NCI-H2107 treated with DMSO at 0.1 percent for 48 hours (cell line): ENCODE results near the gene CLDN1.

Experiments used
- DNase-seq: peaks from one replicate; lab custom pipeline; 2025; ENCODE audit not compliant: unreplicated experiment; lab: John Stamatoyannopoulos, UW

The CLDN1 gene

DNA sequence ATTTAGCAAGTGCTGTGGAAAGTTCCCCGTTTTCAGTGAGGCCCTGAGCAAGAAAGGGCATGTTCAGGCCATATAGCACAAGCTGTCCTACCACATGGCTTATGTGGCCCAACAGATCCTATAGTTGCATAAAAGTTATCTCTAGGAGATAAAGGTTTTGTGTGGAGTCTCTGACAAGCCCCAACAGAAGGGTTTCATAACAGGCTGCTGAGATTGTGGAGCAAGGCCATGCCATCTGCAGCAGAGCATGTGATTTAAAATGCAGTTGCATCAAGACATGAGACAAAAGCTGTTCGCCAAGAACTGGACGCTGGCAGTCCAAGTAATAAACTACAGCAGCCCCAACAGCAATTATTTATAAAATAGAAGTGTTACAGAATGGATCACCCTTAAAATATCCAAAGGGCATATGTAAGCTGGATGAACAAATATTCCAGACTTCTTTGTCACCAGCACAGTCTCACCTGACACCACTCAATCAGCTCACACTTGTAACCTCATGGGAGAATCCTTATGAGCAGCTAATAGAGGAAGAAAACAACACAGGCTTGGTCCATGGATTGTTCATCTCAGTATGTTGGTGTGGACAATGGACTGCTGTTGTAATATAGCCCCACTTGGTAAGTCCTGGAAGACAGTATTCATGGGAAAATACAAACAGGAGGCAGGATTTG is 14.4 kb upstream of the CLDN1 start:
- DNase-seq = no peak

DNA sequence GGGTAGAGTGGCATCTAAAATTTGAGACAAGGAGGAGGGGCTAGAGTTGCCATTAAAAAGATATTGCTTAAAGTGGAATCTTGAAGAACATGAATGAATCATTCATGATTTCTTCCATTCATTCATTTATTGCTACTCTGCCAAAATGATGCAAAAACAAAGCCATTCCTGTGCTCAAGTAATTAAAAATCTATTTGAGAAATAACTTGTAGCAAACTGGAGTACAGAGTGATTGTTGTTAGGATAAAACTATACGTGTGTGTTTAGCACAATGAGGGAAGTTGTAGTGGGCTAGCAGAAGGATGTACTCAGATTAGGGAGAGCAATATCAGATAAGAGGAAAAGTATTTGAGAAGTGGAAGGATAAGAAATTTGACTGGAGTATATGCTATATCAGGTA is 11.7 kb upstream of the CLDN1 start:
- no peak for DNase-seq

DNA sequence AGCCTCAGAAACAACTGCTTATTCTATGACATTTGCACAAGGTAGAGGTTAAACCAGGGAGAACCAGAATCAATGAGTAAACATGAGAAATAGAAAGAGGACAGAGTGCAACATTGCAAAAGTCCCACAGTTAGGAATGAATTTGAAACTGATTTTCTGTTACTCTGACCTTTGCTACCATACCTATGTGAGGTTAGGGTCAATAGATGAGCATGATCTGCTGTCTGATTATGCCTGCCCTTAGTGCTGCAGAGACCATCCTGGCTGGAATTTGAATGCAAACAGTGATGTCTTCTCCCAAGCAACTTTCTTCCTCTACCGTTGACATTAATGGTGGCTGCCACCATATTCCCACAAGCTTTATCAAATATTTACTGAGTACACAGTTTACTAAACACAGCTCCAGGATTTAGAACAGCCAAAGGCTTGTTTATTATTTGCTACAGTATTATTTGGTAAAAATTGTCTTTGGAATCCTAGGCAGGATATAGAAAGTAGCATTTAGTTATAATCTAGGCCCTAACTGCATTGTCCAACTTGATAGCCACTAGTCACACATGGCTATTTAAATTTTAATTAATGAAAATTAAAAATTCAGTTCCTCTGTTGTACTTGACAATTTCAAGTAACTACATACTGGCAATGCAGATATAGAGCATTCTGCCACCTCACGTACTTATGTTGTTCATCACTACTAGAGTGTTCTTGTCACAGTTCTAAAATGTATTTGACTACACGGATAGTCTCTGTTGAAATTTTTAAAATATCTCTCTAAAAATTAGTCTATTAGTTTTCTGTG is 8.9 kb upstream of the CLDN1 start:
- no peak for DNase-seq

DNA sequence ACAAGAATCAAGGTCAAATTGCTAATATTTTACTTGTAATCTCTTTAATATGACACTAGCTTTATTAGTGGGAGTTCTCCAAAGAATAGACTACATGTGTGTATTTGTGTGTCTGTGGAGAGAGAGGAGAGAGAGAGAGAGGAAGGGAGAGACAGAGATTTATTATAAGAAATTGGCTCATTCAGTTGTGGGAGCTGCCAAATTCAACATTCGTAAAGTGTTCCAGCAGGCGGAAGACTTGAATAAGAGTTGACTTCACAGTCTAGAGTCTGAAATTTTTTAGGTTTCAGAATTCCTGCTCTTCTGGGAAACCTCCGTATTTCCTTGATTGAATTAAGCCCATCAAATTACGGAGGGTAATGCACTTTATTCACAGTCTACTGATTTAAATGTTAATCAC is 4.7 kb upstream of the CLDN1 start:
- no peak for DNase-seq

DNA sequence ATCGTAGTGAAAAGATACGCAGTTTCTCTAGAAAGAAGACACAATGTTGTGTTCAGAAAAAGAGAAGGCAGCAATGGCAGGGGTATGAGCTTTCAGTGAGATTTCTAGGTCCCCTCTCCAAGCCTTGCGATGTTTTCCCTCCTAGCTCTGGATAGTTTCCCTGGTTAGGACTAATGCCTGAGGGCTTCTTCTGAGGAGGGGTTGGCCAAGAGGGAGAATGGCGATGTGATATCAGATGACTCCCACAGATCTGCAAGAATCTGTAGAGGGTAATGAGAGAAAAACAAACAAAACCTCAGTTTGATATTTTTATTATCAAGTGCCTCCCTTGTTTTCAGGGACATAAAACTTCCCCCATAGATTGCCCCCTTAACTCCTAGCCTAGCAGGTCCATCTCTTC is 4.1 kb upstream of the CLDN1 start:
- DNase-seq = no peak

DNA sequence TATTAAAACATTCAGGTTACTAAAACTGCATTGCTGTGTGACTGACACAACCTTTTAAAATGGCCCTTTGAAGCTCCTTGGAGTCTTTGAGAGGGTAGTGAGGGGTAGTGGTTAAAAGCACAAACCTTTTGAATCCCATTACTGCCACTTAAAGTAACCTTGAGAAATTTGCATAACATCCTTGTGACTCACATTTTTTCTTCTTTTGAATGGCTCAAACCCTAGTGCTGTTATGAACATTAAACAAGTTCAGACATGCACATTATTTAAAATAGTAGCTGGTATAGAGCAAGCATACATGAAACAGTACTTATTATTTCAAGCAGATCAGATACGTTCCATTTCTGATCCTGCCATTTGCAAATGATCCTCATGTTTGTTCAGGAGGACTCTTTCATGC is 3.7 kb upstream of the CLDN1 start:
- no peak for DNase-seq

DNA sequence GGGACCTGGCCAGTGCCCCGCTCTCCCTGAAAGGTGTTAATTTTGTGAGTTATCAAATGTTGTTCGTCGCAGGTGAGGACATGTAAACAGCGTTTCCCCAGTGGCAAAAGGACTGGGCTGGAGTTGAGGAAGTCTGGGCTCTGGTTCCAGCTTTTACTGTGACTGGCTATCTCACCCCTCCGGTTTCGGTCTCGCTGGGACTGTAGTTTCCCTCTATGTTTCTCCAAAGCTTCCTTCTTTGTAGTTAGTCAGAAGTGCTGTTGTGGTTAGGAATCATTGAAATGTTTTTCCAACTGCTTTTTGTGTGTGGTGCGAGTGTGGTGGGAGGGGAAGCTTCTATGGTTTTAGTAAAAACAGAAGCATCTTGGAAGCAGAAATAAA is 990 bp upstream of the CLDN1 start:
- no peak for DNase-seq

DNA sequence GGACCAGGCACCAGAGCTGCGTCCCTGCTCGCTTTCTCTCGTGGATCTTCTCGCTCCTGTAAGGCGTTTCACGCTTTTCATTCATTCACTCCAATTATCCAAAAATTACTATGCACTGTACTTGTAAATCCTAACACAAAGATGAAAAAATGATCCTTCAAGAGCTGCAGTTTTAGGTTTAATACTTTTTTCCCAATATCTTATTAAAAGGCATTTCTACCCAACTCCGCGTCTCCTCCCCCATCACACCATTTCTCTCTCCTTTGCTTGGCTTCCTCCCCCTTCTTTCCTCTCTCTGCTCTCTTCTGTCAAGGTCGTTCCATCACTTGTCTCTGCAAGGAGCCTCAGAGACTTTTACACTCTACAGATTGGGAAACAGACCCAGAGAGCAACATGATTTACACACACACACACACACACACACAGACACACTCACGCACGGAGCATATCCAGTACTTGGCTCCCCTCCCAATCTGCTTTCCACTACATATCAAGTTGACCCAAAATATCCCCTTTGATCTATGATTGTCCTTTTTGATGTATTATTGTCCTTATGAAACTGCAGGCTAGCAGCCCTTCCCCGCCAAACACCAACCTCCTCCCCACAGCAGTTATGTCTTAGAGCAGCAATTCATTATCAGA is 479 bp upstream of the CLDN1 start:
- no peak for DNase-seq

DNA sequence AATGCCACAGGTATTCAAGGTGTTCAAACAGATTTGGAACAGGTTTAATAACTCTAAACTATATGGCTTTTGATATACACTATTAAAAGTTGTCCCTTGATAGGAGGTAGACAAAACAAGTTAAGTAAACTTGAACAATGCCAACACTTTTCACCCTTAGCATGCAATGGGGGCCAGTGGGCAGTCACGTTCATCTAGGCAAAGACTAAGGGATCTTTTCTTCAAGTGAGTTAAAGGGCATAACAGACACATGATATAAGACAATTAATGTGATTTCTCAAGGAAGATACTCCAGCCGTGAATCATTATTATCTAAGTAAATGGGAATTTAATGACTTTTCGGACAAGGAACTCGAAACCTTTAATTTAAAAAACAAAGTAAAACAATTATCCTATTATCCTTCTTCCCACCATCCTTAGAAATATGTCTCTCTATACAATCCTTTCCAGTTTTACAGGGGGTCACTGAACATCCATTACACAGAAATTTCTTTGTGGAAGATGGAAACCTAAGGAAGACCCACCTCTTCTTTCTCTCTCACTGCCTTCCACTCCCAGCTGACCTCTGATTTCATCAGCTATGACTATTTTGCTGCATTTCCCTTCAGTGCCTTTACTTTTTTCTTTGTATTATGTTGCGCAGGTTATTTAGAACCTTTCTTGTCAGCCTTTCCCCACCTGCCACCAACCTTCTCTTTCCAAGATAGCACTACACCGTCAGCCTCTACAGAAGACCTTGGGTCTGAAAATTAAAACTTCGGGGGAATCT is 1.5 kb downstream of the CLDN1 start:
- DNase-seq = no peak

DNA sequence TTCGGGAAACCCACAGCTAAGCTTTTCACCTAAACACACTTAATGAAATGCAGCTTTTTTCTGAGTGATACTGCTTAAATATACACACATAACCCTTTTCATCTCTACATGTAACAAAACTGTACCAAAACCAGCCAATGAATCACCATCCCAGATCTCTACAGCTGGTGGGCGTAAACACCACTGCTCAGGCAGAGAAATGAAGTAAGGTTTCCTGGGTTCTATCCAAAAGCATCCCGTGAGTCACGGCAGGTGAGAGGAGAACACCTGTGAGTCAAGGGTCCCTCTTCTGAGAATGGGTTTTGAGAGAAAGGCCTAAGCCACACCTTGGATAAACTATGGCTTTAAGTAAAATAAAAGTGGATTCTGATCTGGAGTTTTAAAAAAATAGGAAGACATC is 2.6 kb downstream of the CLDN1 start:
- DNase-seq = no peak

DNA sequence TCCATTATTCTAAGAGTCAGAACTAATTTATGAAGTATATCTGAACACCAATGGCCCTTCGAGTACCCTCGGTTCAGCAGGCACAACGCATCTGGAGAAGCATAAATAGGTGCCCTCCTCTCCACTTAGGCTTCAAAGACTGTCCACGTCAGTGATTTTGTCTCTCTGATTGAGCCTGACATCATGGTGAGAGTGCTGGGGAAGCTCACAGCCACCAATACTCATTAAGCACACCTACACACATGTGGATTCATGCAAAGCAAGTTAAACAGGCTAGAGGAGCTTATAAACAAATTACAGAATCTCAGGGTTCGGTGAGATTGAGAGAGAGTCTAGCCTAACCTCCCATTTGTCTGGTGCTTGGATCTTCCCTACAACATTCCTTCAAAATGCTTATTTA is 3.6 kb downstream of the CLDN1 start:
- no peak for DNase-seq

DNA sequence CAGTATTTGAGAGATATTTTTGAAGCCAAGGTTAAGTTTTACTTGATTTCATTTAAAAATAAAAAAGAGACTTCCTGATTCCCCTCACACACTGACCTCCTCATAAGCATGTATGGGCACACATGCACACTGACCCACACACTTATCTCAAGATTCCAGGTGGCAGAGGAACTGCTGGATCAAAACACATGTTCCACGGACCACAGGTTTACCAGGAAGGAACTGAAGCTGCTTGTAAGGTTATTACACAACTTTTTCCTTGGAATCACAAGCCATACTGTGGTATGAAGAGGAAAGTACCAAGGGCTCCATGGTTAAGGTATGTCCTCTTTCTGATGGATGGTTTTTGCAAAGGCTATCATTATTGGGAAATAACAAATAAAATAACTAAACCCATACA is 7.5 kb downstream of the CLDN1 start:
- DNase-seq = no peak

DNA sequence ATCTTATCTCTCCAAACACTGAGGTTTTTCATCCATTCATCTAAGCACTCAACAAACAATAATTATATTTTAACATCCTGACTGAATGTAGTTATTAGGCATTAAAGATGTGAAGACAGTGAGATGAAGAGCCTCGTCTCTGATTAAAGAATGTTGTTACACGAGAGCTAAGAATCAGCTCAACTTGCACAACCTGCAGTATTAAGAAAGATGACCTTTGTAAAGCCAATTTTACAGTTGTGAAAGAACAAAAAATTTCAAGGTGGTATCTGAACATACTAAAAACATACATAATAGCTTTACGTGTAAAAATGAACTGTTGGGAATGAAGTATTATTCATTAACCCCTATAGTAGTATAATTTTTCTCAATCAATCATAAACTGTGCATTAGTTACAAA is 12.8 kb downstream of the CLDN1 start:
- DNase-seq = no peak

DNA sequence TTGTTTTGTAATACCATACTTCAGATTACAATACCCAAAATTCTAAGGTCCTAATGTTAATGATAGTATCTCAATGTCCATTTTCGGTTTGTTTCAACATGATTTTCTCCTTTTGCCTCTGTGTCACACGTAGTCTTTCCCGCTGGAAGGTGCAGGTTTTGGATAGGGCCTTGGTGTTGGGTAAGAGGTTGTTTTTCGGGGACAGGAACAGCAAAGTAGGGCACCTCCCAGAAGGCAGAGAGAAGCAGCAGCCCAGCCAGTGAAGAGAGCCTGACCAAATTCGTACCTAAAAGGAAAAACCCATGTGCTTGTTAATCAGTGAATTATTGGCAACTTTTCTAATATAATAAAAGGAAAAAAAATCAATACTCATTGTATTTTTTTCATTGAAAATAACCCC is 14.1 kb downstream of the CLDN1 start:
- DNase-seq = no peak

DNA sequence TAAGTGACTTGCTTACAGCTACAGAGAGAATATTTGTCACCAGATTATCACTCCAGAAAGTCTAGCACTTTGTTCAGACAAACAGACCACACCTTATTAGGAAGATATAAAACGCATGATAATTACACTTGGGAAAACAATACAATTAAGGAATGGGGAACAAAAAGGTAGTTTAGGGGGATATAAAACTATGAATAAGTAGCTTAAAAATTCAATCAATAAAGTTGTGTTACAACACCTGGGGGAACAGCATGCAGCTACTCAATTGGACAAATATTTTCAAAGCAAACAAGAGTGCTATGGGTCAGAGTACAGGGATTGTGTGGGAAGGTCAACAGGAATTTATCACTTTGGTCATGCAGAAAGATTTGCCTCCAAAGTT is 15.1 kb downstream of the CLDN1 start:
- no peak for DNase-seq

DNA sequence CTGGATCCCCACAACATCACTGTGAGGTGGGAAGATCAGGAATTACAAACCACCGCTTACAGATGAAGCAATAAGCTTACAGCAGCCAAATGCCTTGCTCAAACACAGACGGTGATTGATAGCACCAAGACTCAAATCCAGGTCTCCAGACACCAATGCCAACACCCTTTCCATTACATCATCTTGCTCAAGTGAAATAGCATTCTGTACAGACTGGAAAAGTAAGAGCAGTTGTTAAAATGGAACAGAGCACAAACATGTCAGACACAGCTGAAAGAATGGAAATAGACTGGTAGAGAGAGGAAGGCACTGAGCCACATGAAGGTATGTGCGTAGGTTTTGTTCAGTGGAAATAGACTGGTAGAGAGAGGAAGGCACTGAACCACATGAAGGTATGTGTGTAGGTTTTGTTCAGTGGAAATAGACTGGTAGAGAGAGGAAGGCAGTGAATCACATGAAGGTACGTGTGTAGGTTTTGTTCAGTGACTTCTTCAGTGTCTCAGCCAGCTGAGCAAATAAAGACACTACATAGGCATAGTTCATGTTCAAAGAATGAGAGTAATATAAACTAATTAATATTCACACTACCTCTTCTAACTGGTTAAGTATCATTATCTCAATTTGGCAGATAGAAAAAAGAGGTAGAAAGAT is 15.6 kb downstream of the CLDN1 start:
- no peak for DNase-seq

DNA sequence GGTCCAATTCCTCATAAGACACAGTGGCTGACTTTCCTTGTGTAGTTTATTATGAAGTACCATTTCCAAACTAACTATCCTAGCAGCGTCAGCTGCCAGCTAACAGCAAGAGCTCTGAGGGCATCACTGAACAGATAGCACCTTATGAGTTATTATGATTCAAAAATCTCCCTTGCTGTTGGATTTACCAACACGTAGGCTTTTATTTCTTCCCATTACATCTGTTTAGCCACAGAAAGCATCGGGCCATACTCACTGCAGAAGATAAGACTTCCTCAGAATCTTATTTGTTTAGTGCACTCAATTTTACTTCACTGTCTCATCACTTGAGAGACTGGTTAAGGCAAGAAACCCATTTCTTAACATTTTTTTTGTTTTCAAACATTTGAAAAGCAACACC is 16.2 kb downstream of the CLDN1 start:
- DNase-seq = no peak

DNA sequence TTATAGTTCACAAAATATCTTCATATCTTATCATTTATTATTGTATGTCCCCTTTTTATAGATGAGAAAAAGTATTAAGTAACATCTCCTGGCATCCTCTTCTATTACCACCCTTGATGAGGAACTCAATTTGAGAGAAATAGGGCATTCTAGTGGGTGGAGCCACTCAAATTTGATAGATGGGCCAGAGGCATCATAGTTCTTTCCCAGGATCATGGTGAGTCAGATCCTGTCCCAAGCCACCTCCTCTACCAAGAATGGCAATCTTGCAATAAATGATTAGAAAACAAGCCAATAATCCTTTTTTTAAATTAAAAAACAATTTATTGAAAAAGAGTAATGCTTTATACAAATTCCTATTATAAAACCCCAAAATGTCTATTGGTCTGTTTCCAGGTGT is 16.8 kb downstream of the CLDN1 start:
- DNase-seq = no peak

DNA sequence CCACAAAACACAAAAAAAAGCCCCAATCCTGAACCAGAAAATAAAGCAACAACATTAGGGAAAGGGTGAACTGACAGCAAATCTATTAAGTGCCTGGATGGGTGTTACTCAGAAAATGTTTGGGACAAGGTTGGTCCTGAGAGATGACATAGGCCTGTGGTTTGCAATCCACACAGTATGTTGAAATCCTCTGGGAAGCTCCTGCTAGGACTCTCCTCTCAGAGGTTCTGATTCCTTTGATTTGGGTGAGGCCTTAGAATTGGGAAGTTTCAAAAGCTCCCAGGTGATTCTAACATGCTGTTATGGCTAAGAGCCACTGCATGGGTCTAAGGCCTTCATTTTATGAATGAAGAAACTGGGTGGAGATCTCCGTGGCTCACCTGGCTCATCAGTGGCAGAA is 18.4 kb downstream of the CLDN1 start:
- no peak for DNase-seq

DNA sequence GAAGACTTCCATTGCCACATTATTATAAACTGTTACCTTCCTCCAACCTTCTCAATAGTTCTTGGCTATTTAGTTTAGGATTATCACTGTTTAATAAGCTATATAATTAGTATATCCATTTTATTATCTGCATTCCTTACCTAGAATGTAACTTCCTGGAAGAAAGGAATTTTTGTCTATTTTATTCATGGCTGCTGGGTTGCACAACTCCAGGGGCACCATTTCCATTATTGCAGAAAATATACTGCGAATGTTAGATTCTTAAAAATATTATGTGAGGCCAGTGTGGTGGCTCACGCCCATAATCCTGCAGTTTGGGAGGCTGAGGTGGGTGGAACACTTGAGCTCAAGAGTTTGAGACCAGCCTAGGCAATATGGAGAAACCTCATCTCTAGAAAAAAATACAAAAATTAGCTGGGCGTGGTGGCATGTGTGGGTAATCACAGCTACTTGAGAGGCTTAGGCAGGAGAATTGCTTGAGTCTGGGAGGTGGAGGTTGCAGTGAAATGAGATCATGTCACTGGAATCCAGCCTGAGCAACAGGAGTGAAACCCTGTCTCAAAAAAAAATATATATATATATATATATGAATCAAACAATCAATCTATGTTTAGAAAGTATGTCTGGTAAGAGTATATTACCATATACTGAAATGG is 19.9 kb downstream of the CLDN1 start:
- DNase-seq = no peak

DNA sequence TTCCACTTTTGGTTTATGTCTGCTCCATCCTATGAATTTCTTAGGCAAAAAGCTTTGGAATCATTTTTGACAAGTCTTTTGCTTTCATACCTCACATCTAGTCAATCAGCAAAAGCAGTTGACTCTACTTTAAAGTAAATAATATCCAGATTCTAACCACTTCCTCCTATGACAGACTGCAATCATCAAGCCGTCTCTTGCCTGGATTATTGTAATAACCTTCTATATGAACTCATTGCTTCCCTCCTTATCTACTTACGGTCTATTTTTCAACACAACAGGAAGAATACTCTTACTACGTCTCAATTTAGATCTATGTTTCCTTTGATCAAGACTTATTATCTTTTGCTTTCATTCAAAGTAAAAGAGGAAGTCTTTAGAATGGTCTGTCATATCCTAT is 20.7 kb downstream of the CLDN1 start:
- DNase-seq = no peak
